K562 (cell line): ENCODE data around the gene CERS1. TPM values are rescaled to one million over a fixed set of nuclear protein-coding genes. Genes with fewer than 3 reads are reported as not detected.

Experiments used
- CHD4 ChIP-seq: fragments of 200-600 bp; sonication (generic); IDR thresholded peaks from 3 replicates; pipeline ENCODE4 v1.6.1; 2012; ENCODE audit warnings: low read depth, mild to moderate bottlenecking, mixed read lengths, low read length, inconsistent platforms; ENCODE audit not compliant: insufficient read depth, insufficient replicate concordance, poor library complexity, severe bottlenecking
- EP400 ChIP-seq: fragments of 450-650 bp; IDR thresholded peaks from 2 replicates; pipeline ENCODE4 v1.6.1; 2017; ENCODE audit warnings: antibody characterized with exemption, mild to moderate bottlenecking, moderate library complexity
- GATAD2B ChIP-seq: fragments of 450-650 bp; IDR thresholded peaks from 2 replicates; pipeline ENCODE4 v1.6.1; 2017; ENCODE audit warnings: mild to moderate bottlenecking, borderline replicate concordance
- NCOA4 ChIP-seq: fragments of 450-650 bp; IDR thresholded peaks from 2 replicates; pipeline ENCODE4 v1.6.1; 2018; ENCODE audit warnings: mild to moderate bottlenecking; ENCODE audit not compliant: partially characterized antibody
- PML ChIP-seq: IDR thresholded peaks from 2 replicates; pipeline ENCODE4 v1.6.1; 2012; ENCODE audit warnings: low read length, inconsistent platforms
- SOX6 ChIP-seq: fragments of 450-650 bp; IDR thresholded peaks from 2 replicates; pipeline ENCODE4 v1.6.1; 2014; ENCODE audit warnings: mild to moderate bottlenecking
- SRSF9 ChIP-seq: fragments of 200-400 bp; formaldehyde crosslinking; IDR thresholded peaks from 2 replicates; pipeline ENCODE4 v1.6.1; 2017; ENCODE audit warnings: low read depth, low read length, borderline replicate concordance
- TOE1 ChIP-seq, 2 experiments: fragments of 450-650 bp in 1 of 2; sonication (generic) in 1 of 2; formaldehyde crosslinking in 1 of 2; IDR thresholded peaks; 2 replicates each; pipeline versions ENCODE4 v1.7.1 to v1.8.0; 2016 to 2022; ENCODE audit warnings: borderline replicate concordance in 2 of 2, mild to moderate bottlenecking in 2 of 2, antibody characterized with exemption in 1 of 2, inconsistent platforms in 1 of 2, low read depth in 1 of 2, missing genetic modification reagents in 1 of 2, moderate library complexity in 1 of 2
- ZBTB7A ChIP-seq: IDR thresholded peaks from 2 replicates; pipeline ENCODE4 v1.6.1; 2011; ENCODE audit warnings: low read depth, mild to moderate bottlenecking, low read length, moderate library complexity, borderline replicate concordance; ENCODE audit not compliant: control insufficient read depth
- ZFP36 ChIP-seq: fragments of 150-350 bp; IDR thresholded peaks from 2 replicates; pipeline ENCODE4 v1.6.1; 2018; ENCODE audit warnings: low read length, low read depth; ENCODE audit not compliant: partially characterized antibody
- ZNF445 ChIP-seq: fragments of 250-450 bp; sonication (Bioruptor Pico); IDR thresholded peaks from 2 replicates; pipeline ENCODE4 v1.4.0; 2020; ENCODE audit warnings: low read depth, mild to moderate bottlenecking, moderate library complexity
- ZNF586 ChIP-seq: fragments of 450-650 bp; formaldehyde crosslinking; conservative IDR thresholded peaks from 2 replicates; pipeline ENCODE4 v1.4.0; 2020; ENCODE audit warnings: mild to moderate bottlenecking, moderate library complexity
- ZZZ3 ChIP-seq: fragments of 450-650 bp; IDR thresholded peaks from 2 replicates; pipeline ENCODE4 v1.6.1; 2016; ENCODE audit warnings: antibody characterized with exemption, mild to moderate bottlenecking, moderate library complexity
- polyA plus RNA-seq, 8 experiments: library from polyadenylated mRNA; depleted of rRNA in 4 of 8; stranded (reverse) in 5 of 8; unstranded in 3 of 8; fragments of >200 nt; fragmentation: Nextera tagmentation in 2 of 8; fragmentation: Illumina TruSeq in 1 of 8; extraction: Ambion mirVana in 2 of 8; extraction: Trizol in 1 of 8; gene quantifications; 2 replicates each; pipeline versions ENCODE4 v1.2.1 to v1.2.3, GENCODE V29; 2011 to 2014; ENCODE audit warnings: inconsistent platforms in 1 of 8, missing spikeins in 1 of 8
- total RNA-seq, 7 experiments: library from RNA; depleted of rRNA in 6 of 7; stranded (reverse); fragments of >200 nt in 6 of 7; fragmentation: Illumina TruSeq in 2 of 7; extraction: Trizol in 2 of 7; gene quantifications; 2 replicates each; pipeline versions ENCODE4 v1.2.1 to v1.2.3, GENCODE V29; 2011 to 2021; ENCODE audit warnings: low replicate concordance in 1 of 7
- TF ChIP-seq, protein P1 (sequence below): fragments of 450-650 bp; formaldehyde crosslinking; conservative IDR thresholded peaks from 2 replicates; pipeline ENCODE4 v1.4.0; 2022; ENCODE audit warnings: mild to moderate bottlenecking, missing genetic modification characterization
- TF ChIP-seq, protein P2 (sequence below): fragments of 450-650 bp; IDR thresholded peaks from 2 replicates; pipeline ENCODE4 v1.6.1; 2016
- TF ChIP-seq, protein P3 (sequence below): fragments of 450-650 bp; IDR thresholded peaks from 2 replicates; pipeline ENCODE4 v1.6.1; 2017; ENCODE audit warnings: antibody characterized with exemption
- TF ChIP-seq, protein P4 (sequence below): fragments of 250-450 bp; sonication (Bioruptor Pico); IDR thresholded peaks from 2 replicates; pipeline ENCODE4 v1.4.0; 2020

Gene CERS1
- total and polyA plus RNA-seq, 9 of the 15 experiments (the other 6 are each of a cell fraction or from before 2014, with no cell fraction given) = 0.33 to 1.5 (median 0.86) TPM; not detected in 2

DNA sequence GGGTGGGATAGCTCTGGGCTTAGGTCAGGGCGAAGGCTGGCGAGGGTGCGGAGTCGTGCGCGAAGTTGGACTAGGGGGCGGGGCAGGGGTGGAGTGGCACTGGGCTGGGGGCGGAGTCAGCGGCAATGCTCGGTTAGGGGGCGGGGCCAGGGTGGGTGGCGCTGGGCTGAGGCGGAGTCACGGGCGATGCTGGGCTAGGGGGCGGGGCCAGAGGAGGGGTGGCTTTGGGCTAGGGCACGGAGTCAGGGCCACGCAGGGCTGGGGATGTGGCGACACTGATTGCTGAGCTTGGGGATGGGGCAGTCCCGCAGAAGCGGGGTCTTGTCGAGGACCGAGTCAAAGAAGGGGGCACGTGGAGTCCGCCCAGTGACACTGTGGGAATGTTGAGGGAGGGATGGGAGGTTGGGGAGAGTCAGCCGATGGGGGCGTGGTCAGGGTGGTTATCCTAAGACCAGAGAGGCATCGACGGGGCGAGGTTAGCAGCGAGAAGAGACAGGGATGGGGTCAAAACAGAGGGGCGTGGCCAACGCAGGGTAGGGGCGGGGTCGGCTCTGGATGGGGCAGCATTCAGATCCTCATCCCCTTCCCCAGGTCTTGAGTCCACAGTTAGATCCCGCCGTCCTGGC is 36.4 kb upstream of the CERS1 start (continued):
- TF ChIP-seq ZZZ3 (no peak), CHD4 (no peak), SOX6 (no peak), PML (no peak), SRSF9 (no peak), TOE1 (IDR thresholded peaks at IDR 0.05; ENCODE audit: borderline replicate concordance) (peak; percentile 58), TOE1 (CRISPR knock-in tag; IDR thresholded peaks at IDR 0.05; ENCODE audit: borderline replicate concordance, low read depth) (0 out of 2 replicates have a peak, but pooled peaks have one; percentile 37), ZBTB7A (0 out of 2 replicates have a peak, but pooled peaks have one; percentile 38), ZNF445 (CRISPR knock-in tag) (no peak), EP400 (no peak), ZNF586 (CRISPR knock-in tag) (no peak), GATAD2B (no peak), NCOA4 (no peak), ZFP36 (no peak)
- TF ChIP-seq, protein P1, sequence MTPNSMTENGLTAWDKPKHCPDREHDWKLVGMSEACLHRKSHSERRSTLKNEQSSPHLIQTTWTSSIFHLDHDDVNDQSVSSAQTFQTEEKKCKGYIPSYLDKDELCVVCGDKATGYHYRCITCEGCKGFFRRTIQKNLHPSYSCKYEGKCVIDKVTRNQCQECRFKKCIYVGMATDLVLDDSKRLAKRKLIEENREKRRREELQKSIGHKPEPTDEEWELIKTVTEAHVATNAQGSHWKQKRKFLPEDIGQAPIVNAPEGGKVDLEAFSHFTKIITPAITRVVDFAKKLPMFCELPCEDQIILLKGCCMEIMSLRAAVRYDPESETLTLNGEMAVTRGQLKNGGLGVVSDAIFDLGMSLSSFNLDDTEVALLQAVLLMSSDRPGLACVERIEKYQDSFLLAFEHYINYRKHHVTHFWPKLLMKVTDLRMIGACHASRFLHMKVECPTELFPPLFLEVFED (CRISPR knock-in tag) = peak; percentile 27; the same call in 1 of the 2 replicates
- TF ChIP-seq, protein P2, sequence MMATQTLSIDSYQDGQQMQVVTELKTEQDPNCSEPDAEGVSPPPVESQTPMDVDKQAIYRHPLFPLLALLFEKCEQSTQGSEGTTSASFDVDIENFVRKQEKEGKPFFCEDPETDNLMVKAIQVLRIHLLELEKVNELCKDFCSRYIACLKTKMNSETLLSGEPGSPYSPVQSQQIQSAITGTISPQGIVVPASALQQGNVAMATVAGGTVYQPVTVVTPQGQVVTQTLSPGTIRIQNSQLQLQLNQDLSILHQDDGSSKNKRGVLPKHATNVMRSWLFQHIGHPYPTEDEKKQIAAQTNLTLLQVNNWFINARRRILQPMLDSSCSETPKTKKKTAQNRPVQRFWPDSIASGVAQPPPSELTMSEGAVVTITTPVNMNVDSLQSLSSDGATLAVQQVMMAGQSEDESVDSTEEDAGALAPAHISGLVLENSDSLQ = peak; percentile 34
- TF ChIP-seq, protein P3, sequence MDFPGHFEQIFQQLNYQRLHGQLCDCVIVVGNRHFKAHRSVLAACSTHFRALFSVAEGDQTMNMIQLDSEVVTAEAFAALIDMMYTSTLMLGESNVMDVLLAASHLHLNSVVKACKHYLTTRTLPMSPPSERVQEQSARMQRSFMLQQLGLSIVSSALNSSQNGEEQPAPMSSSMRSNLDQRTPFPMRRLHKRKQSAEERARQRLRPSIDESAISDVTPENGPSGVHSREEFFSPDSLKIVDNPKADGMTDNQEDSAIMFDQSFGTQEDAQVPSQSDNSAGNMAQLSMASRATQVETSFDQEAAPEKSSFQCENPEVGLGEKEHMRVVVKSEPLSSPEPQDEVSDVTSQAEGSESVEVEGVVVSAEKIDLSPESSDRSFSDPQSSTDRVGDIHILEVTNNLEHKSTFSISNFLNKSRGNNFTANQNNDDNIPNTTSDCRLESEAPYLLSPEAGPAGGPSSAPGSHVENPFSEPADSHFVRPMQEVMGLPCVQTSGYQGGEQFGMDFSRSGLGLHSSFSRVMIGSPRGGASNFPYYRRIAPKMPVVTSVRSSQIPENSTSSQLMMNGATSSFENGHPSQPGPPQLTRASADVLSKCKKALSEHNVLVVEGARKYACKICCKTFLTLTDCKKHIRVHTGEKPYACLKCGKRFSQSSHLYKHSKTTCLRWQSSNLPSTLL = no peak
- TF ChIP-seq, protein P4, sequence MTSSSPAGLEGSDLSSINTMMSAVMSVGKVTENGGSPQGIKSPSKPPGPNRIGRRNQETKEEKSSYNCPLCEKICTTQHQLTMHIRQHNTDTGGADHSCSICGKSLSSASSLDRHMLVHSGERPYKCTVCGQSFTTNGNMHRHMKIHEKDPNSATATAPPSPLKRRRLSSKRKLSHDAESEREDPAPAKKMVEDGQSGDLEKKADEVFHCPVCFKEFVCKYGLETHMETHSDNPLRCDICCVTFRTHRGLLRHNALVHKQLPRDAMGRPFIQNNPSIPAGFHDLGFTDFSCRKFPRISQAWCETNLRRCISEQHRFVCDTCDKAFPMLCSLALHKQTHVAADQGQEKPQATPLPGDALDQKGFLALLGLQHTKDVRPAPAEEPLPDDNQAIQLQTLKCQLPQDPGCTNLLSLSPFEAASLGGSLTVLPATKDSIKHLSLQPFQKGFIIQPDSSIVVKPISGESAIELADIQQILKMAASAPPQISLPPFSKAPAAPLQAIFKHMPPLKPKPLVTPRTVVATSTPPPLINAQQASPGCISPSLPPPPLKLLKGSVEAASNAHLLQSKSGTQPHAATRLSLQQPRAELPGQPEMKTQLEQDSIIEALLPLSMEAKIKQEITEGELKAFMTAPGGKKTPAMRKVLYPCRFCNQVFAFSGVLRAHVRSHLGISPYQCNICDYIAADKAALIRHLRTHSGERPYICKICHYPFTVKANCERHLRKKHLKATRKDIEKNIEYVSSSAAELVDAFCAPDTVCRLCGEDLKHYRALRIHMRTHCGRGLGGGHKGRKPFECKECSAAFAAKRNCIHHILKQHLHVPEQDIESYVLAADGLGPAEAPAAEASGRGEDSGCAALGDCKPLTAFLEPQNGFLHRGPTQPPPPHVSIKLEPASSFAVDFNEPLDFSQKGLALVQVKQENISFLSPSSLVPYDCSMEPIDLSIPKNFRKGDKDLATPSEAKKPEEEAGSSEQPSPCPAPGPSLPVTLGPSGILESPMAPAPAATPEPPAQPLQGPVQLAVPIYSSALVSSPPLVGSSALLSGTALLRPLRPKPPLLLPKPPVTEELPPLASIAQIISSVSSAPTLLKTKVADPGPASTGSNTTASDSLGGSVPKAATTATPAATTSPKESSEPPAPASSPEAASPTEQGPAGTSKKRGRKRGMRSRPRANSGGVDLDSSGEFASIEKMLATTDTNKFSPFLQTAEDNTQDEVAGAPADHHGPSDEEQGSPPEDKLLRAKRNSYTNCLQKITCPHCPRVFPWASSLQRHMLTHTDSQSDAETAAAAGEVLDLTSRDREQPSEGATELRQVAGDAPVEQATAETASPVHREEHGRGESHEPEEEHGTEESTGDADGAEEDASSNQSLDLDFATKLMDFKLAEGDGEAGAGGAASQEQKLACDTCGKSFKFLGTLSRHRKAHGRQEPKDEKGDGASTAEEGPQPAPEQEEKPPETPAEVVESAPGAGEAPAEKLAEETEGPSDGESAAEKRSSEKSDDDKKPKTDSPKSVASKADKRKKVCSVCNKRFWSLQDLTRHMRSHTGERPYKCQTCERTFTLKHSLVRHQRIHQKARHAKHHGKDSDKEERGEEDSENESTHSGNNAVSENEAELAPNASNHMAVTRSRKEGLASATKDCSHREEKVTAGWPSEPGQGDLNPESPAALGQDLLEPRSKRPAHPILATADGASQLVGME (CRISPR knock-in tag) = no peak
